Measurements from ENCODE around the gene FCAMR. TPM values are rescaled to one million over a fixed set of nuclear protein-coding genes. Genes with fewer than 3 reads are reported as not detected.

Gene FCAMR
- total RNA-seq, 4 donors from 2014 or later, result 0.39 TPM; not detected in 3

GRCh38 chr1:206954459-206955342 lies 15.6 kb downstream of the FCAMR start:
- H3K27ac ChIP-seq, result no peak overlapping the region
- no peak for ATAC-seq
- 84 to 87% methylated on average over 5 to 10 of the region's 10 CpGs for WGBS, 2 donors (ENCODE audit: low coverage in 1 of 2)
- no peaks in the 10 kb centered on the region for H3K4me1 ChIP-seq
- no peaks in the 10 kb centered on the region for H3K27me3 ChIP-seq
- H3K36me3 ChIP-seq, result no peaks in the 10 kb centered on the region
- TF ChIP-seq EP300 (IDR thresholded peaks at IDR 0.05) (no peak), POLR2AphosphoS5 (IDR thresholded peaks at IDR 0.05) (no peak)
- TF ChIP-seq, protein P1, sequence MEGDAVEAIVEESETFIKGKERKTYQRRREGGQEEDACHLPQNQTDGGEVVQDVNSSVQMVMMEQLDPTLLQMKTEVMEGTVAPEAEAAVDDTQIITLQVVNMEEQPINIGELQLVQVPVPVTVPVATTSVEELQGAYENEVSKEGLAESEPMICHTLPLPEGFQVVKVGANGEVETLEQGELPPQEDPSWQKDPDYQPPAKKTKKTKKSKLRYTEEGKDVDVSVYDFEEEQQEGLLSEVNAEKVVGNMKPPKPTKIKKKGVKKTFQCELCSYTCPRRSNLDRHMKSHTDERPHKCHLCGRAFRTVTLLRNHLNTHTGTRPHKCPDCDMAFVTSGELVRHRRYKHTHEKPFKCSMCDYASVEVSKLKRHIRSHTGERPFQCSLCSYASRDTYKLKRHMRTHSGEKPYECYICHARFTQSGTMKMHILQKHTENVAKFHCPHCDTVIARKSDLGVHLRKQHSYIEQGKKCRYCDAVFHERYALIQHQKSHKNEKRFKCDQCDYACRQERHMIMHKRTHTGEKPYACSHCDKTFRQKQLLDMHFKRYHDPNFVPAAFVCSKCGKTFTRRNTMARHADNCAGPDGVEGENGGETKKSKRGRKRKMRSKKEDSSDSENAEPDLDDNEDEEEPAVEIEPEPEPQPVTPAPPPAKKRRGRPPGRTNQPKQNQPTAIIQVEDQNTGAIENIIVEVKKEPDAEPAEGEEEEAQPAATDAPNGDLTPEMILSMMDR (IDR thresholded peaks at IDR 0.05), result no peak
- peaks cover 0 to 7% (median 0%) of the 10 kb centered on the region in 3 donors for H3K9me3 ChIP-seq
- no peak overlapping the region for H3K4me3 ChIP-seq

- no peak for ATAC-seq
- peaks cover 0 to 11% (median 0%) of the 10 kb centered on the region in 3 donors for H3K9me3 ChIP-seq
- 83% methylated on average over 1 of the region's 2 CpGs; no CpG with 5 or more reads in 1 of the 2 donors for WGBS, 2 donors (ENCODE audit: low coverage in 1 of 2)
- H3K4me1 ChIP-seq, result no peaks in the 10 kb centered on the region
- TF ChIP-seq POLR2AphosphoS5 (IDR thresholded peaks at IDR 0.05) (no peak), POLR2A (IDR thresholded peaks at IDR 0.05) (no peak), EP300 (IDR thresholded peaks at IDR 0.05) (no peak)
- TF ChIP-seq, protein P1 (IDR thresholded peaks at IDR 0.05), result no peak
- no peak overlapping the region for H3K27ac ChIP-seq
- H3K36me3 ChIP-seq, result no peaks in the 10 kb centered on the region
- no peak overlapping the region for H3K4me3 ChIP-seq
- H3K27me3 ChIP-seq, result no peaks in the 10 kb centered on the region
Observed at GRCh38 chr1:206953626-206954025, 16.6 kb downstream of the FCAMR start.

- H3K9me3 ChIP-seq, result peaks cover 0 to 11% (median 0%) of the 10 kb centered on the region in 3 donors
- H3K4me1 ChIP-seq, result no peaks in the 10 kb centered on the region
- H3K27me3 ChIP-seq, result peaks cover 4% of the 10 kb centered on the region
- TF ChIP-seq POLR2A (IDR thresholded peaks at IDR 0.05), result no peak
- TF ChIP-seq, protein P1 (IDR thresholded peaks at IDR 0.05), result no peak
- TF ChIP-seq POLR2AphosphoS5 (IDR thresholded peaks at IDR 0.05), result no peak
- TF ChIP-seq EP300 (IDR thresholded peaks at IDR 0.05), result no peak
- H3K4me3 ChIP-seq, result no peak overlapping the region
- no peak overlapping the region for H3K27ac ChIP-seq
- 77 to 100% methylated on average over 3 of the region's 3 CpGs for WGBS, 2 donors (ENCODE audit: low coverage in 1 of 2)
- ATAC-seq, result no peak
- no peaks in the 10 kb centered on the region for H3K36me3 ChIP-seq
Observed at GRCh38 chr1:206953126-206953525, 17.1 kb downstream of the FCAMR start.

DNA sequence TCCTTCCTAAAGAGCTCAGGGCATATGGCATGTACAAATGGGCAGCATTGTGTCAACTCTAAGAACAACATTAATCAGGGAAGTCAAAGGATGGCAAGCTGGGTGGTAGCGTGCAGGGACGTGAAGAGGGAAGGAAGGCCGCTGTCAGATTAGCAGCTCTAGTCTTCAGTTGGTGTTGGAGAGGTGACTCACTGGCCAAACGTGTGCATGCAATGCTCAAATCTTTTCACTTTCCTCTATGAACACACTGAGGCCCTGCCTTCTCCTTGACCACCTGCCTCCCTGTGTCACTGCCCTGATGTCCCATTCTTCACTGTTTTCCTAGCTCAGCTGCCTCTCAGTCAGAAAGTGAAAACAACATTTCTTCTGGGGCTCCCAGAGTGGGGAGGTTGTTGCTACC lies 18.1 kb downstream of the FCAMR start:
- H3K27ac ChIP-seq, result no peak overlapping the region
- no peaks in the 10 kb centered on the region for H3K36me3 ChIP-seq
- peaks cover 8% of the 10 kb centered on the region for H3K27me3 ChIP-seq
- H3K9me3 ChIP-seq, result peaks cover 0 to 11% (median 0%) of the 10 kb centered on the region in 3 donors
- no peaks in the 10 kb centered on the region for H3K4me1 ChIP-seq
- TF ChIP-seq POLR2AphosphoS5 (IDR thresholded peaks at IDR 0.05), result no peak
- TF ChIP-seq, protein P1 (IDR thresholded peaks at IDR 0.05), result no peak
- no peak for TF ChIP-seq POLR2A (IDR thresholded peaks at IDR 0.05)
- TF ChIP-seq EP300 (IDR thresholded peaks at IDR 0.05), result no peak
- H3K4me3 ChIP-seq, result no peak overlapping the region
- WGBS, 2 donors (ENCODE audit: low coverage in 1 of 2), result 60 to 72% methylated on average over 4 of the region's 4 CpGs
- no peak for ATAC-seq
